HG03039 (cell line): Measurements from ENCODE around the gene UNC5CL.
"Not testable (repeated sequence)": the region's sequence is repeated elsewhere in the genome, so short reads cannot be mapped to it uniquely, and the experiment has no call there.

Experiments used
- ATAC-seq: cut with Tn5 transposase; IDR thresholded peaks from one replicate; pipeline ENCODE4 v1.9.1; 2021; ENCODE audit warnings: mild to moderate bottlenecking, moderate library complexity; ENCODE audit not compliant: unreplicated experiment

The UNC5CL gene

DNA sequence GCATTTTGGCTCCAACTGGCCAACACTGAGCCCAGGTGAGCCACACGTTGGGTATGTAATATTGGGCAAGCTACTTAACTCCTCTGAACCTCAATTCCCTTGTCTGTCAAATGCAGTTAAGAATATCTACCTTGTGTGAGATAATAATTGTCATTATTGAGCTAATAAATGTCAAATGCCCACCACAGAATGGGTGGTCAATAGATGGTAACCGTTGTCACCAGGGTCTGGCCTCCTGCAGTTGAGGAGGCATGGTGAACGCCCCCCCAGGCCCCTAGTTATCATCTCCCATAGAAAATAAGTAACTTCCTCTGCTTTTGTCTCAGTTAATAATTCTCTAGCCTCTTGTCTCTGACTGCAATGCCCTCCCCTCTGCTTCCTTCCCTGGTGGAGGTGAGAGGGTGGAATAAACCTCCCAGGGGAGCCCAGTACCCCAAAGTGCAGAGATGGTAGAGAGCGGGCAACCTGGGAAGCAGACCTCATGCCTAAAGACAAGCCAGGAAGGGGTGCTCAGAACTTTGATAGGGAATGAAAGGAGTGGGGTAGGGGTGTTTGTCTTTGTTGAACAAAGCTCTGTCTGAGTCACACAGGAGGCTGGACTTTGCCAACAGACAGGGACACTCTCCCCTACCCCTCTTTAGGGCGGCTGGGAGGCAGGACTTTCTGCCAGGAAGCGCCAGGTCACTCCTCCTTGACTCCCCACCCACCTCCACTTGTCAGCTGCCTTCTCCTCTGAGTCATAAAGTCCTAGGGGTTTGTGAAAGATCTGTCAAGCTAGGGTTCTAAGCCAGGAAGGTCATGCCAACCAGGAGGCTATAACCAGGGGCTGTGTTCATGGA lies 1.3 kb upstream of the UNC5CL start:
- no peak for ATAC-seq

DNA sequence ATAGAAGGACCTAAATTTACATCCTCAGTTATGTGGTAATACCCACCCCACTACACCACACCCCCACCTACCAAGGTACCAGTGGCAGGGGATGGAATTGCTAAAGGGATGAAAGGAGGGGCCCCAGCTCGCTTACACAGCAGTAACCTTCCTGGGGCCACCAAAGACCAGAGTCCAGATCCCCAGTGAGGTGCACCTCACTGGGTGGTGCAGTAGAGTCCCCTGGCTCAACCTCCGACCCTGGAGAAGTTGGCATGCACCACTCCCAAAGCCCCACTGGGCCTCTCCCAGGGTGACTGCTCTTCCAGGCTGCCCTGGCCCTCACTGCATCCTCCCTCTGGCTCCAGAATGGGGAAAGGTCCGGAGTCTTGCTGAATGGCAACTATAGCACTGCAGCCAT lies 816 bp downstream of the UNC5CL start:
- no peak for ATAC-seq

DNA sequence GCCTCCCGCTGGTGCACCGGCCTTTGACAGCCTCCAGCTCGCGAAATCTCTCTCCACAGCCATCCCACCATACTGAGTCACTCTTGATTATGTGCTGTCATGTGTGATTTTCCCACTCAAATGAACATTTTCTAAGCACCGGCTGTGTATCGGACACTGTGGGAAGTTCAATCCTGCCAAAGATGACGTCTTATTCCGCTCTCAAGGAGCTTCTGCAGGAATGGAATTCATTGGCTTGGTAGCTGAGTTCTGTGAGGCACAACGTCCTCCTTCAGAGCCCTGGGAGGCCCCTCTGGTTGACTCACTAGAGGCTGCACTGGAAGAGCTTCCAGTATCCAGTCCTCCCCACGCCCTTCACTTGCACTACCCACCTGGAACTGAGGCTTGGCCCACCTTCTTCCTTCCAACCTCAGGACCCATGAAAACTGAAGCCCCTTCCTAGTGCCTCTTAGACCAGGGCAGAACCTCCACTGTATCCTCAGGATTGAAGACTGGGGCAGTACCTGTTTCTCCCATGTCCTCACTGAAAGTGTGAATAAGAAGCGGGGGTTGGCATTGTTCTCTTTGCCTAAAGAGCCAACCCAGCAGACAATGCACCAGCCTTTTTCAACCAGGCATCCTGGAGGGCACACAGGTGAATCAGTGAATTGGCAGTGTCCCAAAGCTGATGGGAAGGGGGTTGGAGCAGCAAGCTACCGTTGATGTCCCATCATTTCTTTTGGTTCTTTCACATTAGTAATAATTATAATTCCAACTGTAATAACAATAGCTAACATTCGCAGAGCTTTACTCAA lies 1.7 kb downstream of the UNC5CL start:
- ATAC-seq = no peak

DNA sequence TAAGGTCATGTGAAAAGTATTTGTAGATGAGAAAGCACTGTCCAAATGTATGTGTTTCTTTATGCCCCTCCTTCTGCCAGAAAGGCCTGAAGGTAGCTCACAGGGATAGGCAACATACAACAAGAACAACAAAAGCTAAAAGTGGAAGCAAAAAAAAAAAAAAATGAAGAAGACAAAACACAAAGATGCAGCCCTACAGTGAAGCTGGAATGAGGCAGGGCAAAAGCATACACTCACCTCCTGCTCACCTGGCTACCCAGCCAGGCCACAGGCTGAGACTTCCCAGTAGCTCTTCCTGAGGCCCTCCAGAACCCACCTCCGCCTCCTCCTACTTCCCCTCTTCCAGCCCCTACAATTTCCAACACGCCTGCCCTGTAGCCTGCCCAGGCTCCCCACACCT lies 2.4 kb downstream of the UNC5CL start:
- no peak for ATAC-seq

DNA sequence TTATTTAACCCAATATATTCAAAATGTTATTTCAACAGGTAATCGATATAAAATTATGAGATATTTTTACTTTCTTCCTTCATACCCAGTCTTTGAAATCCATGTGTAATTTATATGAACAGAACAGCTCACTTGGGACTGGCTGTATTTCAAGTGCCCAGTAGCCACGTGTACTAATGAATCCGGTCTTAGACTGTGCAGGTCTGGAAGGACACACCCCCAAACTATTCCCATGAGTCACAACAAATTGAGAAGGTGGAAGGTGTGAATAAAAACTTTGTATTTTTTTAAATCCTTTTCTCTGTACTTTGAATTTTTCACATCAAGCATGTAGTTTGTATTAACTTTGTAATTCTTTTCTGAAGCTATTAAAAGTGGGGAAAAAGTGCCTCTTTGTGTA lies 2.8 kb downstream of the UNC5CL start:
- no peak for ATAC-seq

DNA sequence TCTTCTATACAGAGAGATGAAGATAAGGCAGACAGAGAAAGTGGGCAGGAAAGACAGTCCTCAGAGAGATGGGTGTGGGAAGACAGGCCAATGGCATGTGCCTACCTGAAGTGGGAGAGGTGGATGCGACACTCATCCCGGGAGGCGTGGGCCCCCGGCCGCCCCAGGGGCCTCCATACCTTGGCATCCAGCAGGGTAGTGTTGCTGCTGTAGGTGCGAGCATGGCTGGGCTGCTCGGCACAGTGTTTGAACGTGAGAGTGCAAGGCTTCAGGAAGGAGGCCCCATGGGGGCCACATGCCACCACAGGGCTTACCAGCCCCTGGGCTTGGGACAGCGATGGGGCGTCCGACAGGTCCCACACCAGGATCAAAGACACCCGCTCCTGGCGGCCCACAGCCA lies 5.2 kb downstream of the UNC5CL start:
- ATAC-seq = no peak

DNA sequence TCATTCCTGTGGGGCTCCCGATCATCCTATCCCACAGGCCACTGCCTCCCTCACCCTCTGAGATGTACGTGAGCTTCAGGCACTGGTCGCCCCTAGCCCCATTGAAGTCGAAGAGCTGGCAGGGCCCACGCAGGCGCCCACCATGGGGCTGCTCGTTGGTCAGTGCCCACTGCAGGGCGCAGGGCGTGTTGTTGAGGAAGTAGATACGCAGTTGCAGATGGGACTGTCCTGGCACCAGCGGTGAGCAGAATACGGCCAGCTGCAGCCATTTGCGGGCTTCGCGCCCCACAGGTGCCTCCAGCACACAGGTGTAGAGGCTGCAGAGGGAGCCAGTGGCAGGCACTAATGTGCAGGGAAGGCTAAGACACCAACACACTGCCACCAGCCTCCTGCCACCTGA lies 6.2 kb downstream of the UNC5CL start:
- no peak for ATAC-seq

DNA sequence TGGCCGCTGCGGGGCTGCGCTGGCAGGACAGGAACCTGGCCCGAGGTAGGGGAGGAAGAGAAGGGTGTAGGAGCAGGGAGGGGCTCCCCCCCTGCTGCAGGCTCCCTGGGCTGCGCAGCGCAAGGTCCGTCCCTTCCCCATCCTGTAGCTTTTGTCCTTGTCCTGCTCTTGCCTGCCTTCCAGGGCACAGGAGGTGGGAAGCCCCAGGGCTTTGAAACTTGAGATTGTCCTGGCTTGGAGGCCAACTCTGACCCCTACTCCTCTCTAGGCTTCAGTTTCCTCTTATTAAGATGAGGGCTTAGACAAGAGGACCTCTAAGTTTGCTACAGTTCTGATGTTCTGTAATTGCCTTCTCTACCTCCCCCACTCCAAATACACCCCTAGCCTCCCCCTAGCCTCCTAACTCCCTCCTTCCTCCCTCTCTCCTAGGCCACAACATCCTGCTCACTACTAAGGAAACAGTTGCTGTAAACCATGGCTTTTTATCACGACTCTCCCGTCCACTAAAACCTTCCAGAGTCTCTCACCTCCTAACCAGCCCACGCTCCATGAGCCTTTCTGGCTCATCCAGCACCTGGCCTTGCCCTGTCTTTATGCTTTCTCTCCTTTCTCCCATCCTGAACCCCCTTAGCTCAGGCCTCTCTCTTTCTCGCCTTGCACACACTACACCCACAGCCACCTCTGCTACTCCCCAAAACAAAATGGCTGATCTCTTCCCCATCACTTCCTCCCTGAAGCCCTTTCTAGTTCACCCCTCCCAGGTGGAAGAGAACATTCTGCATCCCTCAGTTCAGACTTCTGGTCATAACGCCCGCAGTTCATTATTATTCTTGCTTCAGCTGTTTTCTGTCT lies 10.2 kb downstream of the UNC5CL start:
- ATAC-seq = peak; percentile 30

DNA sequence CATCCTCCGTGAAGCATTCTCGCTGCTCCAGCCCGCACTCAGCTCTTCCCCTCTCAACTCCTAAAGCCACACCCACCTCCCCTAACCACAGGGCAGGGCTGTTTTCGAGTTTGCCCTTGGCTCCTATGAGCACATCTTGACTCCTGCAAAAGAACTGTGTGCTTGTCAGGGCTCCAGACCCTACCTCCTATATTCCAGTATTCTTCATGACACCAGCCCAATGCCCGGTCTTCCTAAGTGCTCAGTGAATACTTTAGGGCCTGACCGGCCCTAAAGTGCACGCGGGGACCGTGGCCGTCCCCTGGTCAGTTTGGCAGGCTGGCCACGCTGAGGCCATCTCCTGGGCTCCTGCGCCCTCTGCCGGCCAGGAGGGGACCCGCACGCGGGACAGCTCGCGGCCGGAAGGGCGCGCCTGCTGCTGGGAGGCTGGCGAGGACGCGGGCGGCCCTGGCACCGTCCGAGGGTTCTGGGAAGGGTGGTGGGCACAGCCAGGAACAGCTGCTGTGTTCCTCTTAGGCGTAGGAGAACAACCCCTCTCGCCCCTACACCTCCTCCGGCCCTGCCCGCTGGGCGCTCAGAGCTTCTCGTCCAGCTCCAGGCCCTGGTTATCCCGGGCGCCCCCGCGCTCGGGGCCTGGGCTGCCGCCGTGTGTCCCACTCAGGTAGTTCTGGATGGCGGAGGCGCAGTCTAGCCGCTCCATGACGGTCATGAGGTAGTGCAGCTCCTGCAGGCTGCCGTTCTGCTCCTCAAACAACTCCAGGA lies 11.0 kb downstream of the UNC5CL start:
- ATAC-seq = peak; percentile 73

DNA sequence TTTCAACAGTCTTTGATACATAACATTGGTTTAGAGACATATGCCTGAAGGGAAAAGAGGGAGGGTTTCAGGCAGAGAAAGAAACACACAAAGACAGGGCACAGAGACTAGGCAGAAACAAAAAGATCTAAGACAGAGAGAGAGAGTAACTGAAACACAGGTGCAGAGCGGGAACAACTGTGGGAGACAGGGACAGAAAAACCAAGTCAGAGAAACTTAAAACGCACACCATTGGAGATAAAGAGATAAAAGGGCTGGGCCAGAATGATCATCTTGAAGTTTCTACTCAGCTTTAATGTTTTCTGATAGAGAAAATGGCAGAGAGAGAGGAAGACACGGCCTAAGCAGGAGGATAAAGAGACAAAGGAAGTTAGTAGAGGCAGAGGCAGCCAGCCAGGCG lies 11.8 kb downstream of the UNC5CL start:
- ATAC-seq = no peak

DNA sequence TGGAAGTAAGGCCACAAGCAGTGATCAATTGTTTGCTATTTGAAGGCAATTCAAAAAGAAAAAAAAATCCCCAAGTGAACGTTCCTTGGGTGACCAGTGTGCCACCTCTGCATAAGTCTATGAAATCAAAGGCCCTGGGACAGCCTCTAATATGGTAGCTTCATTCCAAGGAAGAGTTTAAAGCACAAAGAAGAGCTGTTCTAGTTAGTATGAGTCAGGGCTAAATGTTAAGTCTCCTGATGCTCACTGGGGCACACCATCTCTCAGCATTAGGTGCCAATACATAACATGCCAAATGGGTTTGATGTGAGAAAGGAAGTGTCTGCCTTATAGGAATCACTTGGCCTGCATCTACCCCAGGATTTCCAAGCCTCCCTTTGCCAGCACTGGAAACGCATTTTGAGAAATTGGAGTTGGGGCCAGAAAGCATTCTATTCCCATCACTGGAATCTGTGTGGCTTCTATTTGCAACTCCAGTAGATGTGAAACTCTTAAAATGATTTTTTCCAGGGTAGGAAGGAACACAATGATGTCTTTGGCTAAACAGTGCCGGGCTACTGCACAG lies 13.0 kb downstream of the UNC5CL start:
- ATAC-seq = no peak

DNA sequence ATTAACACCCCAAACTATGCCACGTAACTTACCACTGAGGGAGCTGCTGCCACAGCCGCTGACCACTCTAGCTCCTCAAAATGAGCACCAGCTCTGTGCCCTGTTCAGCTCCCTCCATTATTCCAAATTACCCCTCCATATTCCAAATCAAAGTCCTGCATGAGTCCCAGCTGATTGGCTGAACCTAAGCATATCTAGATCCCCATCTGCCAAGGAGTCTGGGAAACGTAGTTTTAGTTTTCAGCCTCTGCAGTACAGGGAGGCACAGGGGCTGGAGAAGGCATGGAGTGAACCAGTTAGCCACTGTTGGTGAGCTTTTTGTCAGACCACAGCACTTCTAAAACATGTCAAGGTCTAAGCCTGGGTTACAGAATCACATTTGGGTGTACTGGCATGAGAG lies 15.9 kb downstream of the UNC5CL start:
- ATAC-seq = no peak

DNA sequence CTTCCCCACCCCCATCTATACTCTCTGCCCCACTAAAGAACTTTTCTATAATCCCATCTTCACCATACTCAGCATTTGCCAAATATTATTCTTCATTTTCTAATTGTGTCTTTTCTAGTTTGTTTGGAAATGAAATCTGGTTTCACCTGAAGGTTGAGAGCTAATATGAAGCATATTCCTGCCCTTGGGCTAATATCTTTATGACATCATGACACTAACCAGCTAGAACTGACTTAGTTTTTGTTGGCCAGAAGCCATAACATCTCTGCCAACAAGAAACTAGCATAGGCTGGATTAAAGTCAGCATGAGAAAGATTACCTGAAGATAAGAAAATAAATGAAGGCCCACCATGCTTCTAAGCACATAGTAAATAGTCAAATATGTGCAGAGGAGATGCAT lies 16.7 kb downstream of the UNC5CL start:
- ATAC-seq = no peak

DNA sequence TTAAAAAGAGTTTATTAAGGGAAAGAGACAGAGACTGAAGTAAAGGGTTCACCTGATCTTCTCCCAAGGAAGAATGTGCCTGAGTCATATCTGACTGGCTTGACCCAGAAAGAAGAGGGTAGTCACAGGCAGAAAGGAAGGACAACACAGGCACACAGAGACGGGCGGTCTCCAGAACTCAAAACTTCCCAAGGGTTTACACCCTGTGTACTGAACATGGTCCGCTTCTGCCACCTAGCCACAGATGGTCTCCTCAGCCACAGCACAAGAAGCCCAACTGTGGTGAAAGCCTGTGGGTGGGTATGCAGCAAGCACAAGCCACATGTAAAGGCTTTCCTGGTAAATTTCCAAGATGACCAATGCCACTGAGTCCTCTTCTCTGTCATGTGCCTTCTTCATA lies 17.2 kb downstream of the UNC5CL start:
- no peak for ATAC-seq

DNA sequence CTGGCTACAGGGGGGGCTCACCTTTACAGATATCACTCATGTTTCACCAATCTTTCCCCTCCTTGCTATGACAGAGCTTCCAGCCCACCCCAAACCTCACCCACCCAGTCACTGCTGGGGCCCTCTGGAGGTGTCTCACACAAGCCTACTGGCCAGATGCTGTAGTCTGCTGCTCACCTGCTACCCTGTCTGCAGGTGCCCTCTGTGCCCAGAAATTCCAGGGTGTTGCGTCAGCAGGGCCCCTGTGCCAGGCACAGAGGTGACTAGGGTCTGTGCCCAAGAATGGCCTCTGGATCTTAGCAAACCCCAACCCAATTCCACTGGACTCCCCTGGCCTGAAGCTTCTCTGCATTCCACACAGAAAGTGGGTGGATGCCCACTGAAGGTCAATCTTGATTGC lies 21.4 kb downstream of the UNC5CL start:
- no peak for ATAC-seq

DNA sequence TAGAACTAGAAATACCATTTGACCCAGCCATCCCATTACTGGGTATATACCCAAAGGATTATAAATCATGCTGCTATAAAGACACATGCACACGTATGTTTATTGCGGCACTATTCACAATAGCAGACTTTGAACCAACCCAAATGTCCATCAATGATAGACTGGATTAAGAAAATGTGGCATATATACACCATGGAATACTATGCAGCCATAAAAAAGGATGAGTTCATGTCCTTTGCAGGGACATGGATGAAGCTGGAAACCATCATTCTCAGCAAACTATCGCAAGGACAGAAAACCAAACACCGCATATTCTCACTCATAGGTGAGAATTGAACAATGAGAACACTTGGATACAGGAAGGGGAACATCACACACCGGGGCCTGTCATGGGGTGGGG lies 23.2 kb downstream of the UNC5CL start:
- not testable (repeated sequence) for ATAC-seq

DNA sequence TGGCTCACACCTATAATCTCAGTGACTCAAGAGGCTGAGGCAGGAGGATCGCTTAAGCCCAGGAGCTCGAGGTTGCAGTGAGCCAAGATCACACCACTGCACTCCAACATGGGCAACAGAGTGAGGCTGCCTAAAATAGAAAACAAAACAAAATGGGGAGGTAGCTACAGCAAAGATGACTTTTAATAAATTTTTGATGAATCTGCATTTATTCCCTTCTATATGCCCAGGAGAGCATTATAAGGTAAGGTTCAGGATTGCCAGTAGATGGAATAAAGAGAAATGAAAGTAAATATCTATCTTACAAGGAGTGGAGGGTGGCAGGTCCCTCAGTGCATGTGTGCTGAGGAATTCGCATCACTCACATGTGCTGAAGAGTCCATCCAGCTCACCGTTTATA lies 24.2 kb downstream of the UNC5CL start:
- no peak for ATAC-seq

DNA sequence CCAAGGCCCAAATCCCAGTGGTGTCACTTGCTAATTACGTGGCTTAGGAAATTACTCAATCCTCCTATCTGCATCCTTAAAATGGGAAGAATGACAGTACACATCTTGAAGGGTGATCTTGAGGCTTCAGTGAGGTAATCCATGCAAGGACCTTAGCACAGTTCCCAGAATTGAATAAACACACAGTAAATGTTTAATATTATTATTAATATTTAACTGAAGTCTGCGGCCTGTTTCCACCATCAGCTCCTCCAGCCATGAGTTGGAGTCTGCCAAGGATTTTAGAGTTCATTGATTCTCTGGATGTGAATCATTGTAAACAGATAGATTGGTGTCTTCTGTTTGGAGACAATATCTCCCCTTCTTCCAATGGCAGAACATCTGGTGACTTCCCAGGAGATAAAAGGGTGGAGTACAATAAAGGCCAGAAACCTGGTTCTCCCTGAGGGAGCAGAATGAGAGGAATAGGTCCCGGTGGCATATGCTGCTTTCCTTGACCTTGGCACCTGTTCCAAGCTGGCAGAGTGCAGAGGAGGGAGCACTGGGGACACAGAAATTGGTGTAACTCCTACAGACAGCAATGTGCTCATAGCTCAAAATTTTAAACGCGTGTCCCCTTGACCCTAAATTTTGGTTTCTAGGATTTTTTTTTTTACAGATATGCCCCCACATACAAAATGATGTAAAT lies 25.4 kb downstream of the UNC5CL start:
- no peak for ATAC-seq

DNA sequence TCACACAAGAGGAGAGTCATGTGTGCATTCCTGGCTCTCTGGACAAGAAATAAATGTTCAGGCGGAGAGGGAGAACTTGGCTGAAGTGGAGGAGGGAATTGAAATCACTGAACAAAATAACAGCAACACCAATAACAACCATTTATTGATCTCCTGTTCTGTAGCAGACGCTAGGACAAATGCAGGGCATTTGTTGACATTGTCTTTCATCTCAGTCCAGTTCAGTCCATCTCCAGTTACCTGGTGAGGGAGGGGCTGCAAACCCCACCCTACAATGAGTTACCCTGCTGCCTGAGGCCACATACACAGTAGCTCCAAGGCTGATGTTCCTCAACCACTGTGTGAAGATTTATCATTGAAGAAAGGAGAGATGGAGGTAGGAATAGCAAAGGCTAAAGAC lies 27.3 kb downstream of the UNC5CL start:
- ATAC-seq = no peak

DNA sequence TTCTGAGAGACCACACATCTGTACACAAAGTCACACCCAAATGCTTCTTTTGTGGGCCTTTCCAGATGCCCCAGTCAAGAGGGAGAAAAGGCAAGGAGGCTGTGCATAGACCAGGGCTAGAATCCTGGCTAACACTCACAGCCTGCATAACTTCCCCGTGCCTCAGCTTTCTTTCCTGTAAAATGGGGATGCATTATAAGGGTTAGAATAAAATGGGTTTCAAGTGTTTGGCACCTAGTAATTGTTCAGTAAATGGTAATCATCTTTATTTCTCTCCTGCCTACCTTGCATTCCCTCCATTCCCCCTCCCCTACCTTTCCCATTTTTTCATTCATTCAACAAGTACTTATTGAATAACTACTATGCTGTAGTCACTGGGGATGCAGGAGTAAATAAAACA lies 29.4 kb downstream of the UNC5CL start:
- ATAC-seq = no peak
